Measurements from ENCODE around the gene PRDM11.

DNA sequence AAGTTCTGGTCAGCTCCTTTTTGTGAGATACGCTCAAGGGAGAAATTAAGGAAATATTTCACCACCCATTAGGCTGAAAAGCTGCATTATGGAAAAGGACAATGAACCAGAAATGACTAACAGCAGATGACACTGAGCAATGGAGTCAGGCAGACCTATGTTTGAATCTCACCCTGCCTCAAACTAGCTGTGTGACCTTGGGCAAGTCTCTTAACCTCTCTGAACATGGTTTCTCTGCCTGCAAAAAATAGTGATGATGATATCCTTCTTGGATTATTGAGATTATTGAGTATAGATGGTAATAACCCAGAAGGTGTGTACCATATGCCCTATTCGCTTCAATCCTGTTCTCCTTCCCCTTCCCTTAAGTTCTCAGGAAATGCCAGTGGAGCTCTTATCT is 2.9 kb upstream of the PRDM11 start:
- no peak for TF ChIP-seq POLR2A (IDR thresholded peaks at IDR 0.05)
- TF ChIP-seq, protein P1, sequence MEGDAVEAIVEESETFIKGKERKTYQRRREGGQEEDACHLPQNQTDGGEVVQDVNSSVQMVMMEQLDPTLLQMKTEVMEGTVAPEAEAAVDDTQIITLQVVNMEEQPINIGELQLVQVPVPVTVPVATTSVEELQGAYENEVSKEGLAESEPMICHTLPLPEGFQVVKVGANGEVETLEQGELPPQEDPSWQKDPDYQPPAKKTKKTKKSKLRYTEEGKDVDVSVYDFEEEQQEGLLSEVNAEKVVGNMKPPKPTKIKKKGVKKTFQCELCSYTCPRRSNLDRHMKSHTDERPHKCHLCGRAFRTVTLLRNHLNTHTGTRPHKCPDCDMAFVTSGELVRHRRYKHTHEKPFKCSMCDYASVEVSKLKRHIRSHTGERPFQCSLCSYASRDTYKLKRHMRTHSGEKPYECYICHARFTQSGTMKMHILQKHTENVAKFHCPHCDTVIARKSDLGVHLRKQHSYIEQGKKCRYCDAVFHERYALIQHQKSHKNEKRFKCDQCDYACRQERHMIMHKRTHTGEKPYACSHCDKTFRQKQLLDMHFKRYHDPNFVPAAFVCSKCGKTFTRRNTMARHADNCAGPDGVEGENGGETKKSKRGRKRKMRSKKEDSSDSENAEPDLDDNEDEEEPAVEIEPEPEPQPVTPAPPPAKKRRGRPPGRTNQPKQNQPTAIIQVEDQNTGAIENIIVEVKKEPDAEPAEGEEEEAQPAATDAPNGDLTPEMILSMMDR (IDR thresholded peaks at IDR 0.05) = no peak
- TF ChIP-seq POLR2AphosphoS5 (IDR thresholded peaks at IDR 0.05; ENCODE audit: insufficient read depth in 1 of 2, low read depth in 1 of 2) = no peak

All from vagina (tissue), 2 donors.